ENCODE data around the gene CHD3.

CHD3 gene

DNA sequence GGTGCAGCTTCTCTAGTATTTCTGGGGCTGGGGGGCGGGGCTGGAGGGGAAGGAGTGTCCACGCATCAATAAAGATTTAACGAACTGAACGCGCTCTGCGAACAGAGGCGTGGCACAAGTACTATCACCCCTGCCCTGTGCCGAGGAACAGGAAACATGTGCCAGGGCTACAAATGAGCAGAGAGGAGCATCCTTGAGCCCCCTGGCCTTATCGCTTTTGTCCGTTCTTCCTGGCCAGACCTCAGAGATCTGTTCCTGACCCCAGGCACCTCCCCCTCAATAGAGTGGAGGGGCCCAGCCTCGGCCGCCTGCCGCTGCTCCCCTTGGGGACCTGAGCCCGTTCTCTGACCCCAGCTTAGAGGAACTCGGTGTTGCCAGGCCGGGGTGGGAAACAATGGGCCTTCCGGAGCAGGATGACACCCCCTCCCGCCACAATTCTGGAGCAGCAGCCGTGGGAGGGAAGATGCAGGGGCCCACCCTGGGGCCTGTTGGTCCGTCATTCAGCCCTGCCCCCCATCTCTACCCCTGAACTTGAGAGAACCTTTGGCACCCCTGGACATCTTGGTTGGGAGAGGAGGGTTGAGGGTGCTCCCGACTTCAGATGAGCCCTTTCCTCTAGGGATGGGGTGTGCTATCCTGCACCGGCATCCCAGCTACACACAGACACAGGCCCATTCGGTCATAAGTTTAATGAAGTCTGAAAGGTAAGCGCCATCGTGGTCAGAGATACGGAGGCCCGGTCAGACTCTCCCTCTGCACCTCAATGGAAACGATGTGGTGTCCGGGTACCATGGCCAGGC lies 32.4 kb upstream of the CHD3 start:
- Histone ChIP-seq H3K27me3 (ENCODE audit: insufficient read depth, poor library complexity, severe bottlenecking) (no peaks in the 10 kb centered on the region), H3K27ac (replicated peaks) (peak overlapping the region; percentile 94), H3K4me3 (replicated peaks; ENCODE audit: insufficient read depth, low read length) (peak overlapping the region; percentile 77)
- TF ChIP-seq, protein P1, sequence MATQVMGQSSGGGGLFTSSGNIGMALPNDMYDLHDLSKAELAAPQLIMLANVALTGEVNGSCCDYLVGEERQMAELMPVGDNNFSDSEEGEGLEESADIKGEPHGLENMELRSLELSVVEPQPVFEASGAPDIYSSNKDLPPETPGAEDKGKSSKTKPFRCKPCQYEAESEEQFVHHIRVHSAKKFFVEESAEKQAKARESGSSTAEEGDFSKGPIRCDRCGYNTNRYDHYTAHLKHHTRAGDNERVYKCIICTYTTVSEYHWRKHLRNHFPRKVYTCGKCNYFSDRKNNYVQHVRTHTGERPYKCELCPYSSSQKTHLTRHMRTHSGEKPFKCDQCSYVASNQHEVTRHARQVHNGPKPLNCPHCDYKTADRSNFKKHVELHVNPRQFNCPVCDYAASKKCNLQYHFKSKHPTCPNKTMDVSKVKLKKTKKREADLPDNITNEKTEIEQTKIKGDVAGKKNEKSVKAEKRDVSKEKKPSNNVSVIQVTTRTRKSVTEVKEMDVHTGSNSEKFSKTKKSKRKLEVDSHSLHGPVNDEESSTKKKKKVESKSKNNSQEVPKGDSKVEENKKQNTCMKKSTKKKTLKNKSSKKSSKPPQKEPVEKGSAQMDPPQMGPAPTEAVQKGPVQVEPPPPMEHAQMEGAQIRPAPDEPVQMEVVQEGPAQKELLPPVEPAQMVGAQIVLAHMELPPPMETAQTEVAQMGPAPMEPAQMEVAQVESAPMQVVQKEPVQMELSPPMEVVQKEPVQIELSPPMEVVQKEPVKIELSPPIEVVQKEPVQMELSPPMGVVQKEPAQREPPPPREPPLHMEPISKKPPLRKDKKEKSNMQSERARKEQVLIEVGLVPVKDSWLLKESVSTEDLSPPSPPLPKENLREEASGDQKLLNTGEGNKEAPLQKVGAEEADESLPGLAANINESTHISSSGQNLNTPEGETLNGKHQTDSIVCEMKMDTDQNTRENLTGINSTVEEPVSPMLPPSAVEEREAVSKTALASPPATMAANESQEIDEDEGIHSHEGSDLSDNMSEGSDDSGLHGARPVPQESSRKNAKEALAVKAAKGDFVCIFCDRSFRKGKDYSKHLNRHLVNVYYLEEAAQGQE (IDR thresholded peaks at IDR 0.05; ENCODE audit: insufficient replicate concordance, low read depth): no peak
- TF ChIP-seq CTCF (IDR thresholded peaks at IDR 0.05; ENCODE audit: insufficient read depth, low read length) (no peak), GABPA (IDR thresholded peaks at IDR 0.05; ENCODE audit: low read depth) (no peak), POLR2AphosphoS5 (IDR thresholded peaks at IDR 0.05; ENCODE audit: low read depth) (peak; percentile 22)
- DNase-seq (ENCODE audit: low read depth in 1 of 2, low spot score in 1 of 2): peak in 1 of 2 experiments; percentile 28

DNA sequence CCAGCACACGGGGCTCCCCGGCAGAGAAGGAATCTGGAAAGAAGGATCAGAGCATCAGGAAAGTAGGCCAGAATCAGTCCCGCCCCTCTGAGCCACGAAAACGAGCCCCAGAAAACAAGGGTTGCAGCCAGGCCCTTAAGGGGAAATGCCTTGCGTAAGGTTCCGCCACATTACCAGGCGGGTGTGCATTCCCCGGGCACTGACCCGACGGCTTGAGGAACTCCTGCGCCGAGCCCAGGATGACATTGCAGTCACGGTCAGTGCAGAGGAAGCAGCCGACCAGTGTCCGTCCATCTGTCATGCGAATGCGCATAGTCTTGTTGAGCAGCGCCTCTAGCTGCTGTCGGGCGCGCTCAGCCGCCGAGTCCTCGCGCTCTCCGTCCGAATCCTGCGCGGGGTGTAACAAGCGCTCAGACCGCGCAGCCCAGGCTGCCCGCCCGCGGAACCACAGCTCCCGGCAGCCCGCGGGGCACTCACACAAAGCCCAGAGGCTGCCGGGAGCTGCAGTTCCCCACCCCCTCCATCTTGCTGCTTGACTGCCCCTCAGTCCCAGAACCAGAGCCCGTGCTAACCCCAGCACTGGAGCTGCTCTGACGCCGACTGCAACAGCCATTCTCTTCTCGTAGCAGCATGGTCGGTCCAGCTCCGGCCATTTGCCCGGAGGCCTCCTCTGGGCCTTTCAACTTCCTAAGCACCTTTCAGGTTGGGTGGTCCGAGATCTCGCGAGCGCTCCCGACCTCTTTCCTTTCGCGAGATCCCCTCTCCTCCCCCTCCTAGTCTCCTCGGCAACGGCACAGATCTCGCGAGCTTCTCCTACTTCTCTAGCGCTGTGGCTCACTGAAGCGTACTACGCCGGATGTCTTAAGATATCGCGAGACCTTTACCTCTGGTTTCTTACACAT lies 31.5 kb upstream of the CHD3 start, which contains the start of gene NAA38:
NAA38 (minus strand) TSS at position 749 of the 902 bp plus-strand sequence; CDS start at position 653, 96 bp downstream.
- peak; percentile 87 to 93 for DNase-seq (ENCODE audit: low read depth in 1 of 2, low spot score in 1 of 2)
- TF ChIP-seq SPI1 (IDR thresholded peaks at IDR 0.05; ENCODE audit: borderline replicate concordance, low read depth) (no peak; the same call in 1 of the 2 replicates), POLR2AphosphoS5 (IDR thresholded peaks at IDR 0.05; ENCODE audit: low read depth) (peak; percentile 37; the same call in 1 of the 2 replicates)
- H3K4me3 ChIP-seq (replicated peaks; ENCODE audit: insufficient read depth, low read length): peak within 1 kb of the TSS; percentile 77
- H3K27me3 ChIP-seq (ENCODE audit: insufficient read depth, poor library complexity, severe bottlenecking): no peaks in the 10 kb centered on the region
- H3K27ac ChIP-seq (replicated peaks): peak within 1 kb of the TSS; percentile 94

GRCh38 chr17:7857713-7858521 lies 30.7 kb upstream of the CHD3 start, which contains the start of gene CYB5D1:
Gene CYB5D1 (plus strand): TSS chr17:7858003. CDS start chr17:7858135, 132 bp downstream.
- Histone ChIP-seq H3K27ac (replicated peaks) (peak within 1 kb of the TSS; percentile 94), H3K27me3 (ENCODE audit: insufficient read depth, poor library complexity, severe bottlenecking) (no peaks in the 10 kb centered on the region)
- TF ChIP-seq SPI1 (IDR thresholded peaks at IDR 0.05; ENCODE audit: borderline replicate concordance, low read depth): no peak
- TF ChIP-seq POLR2AphosphoS5 (IDR thresholded peaks at IDR 0.05; ENCODE audit: low read depth): peak; percentile 47

DNA sequence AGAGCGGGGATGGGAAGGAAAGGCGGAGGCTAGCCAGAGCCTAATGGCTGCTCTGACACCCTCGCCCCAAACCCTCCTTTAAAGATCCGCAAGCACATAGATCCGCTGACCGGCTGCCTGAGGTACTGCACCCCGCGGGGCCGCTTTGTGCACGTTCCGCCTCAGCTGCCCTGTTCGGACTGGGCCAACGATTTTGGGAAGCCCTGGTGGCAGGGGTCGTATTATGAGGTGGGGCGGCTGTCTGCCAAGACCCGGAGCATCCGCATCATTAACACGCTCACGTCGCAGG lies 30.1 kb upstream of the CHD3 start:
- Histone ChIP-seq H3K27me3 (ENCODE audit: insufficient read depth, poor library complexity, severe bottlenecking) (no peaks in the 10 kb centered on the region), H3K27ac (replicated peaks) (peak overlapping the region; percentile 94), H3K4me3 (replicated peaks; ENCODE audit: insufficient read depth, low read length) (peak overlapping the region; percentile 77)
- DNase-seq (ENCODE audit: low read depth in 1 of 2, low spot score in 1 of 2): peak in 1 of 2 experiments; percentile 65
- TF ChIP-seq CTCF (IDR thresholded peaks at IDR 0.05; ENCODE audit: insufficient read depth, low read length) (peak; percentile 1), POLR2AphosphoS5 (IDR thresholded peaks at IDR 0.05; ENCODE audit: low read depth) (no peak)

More at GRCh38 chr17:7857713-7858521, 30.7 kb upstream of the CHD3 start, which contains the start of gene CYB5D1:
- peak within 1 kb of the TSS; percentile 77 for H3K4me3 ChIP-seq (replicated peaks; ENCODE audit: insufficient read depth, low read length)
- peak in 1 of 2 experiments; percentile 88 for DNase-seq (ENCODE audit: low read depth in 1 of 2, low spot score in 1 of 2)

- Histone ChIP-seq H3K4me3 (replicated peaks; ENCODE audit: insufficient read depth, low read length) (peak overlapping the region; percentile 77), H3K27ac (replicated peaks) (no peak overlapping the region), H3K27me3 (ENCODE audit: insufficient read depth, poor library complexity, severe bottlenecking) (no peaks in the 10 kb centered on the region)
- DNase-seq (ENCODE audit: low read depth in 1 of 2, low spot score in 1 of 2): no peak
- TF ChIP-seq CTCF (IDR thresholded peaks at IDR 0.05; ENCODE audit: insufficient read depth, low read length) (no peak), GABPA (IDR thresholded peaks at IDR 0.05; ENCODE audit: low read depth) (no peak), SPI1 (IDR thresholded peaks at IDR 0.05; ENCODE audit: borderline replicate concordance, low read depth) (no peak), POLR2AphosphoS5 (IDR thresholded peaks at IDR 0.05; ENCODE audit: low read depth) (no peak)
- TF ChIP-seq, protein P1 (IDR thresholded peaks at IDR 0.05; ENCODE audit: insufficient replicate concordance, low read depth): no peak
These were observed 29.6 kb upstream of the CHD3 start for GRCh38 chr17:7859028-7859427.

All from HL-60 (cell line).